ENCODE data around the gene MACC1.

The MACC1 gene

DNA sequence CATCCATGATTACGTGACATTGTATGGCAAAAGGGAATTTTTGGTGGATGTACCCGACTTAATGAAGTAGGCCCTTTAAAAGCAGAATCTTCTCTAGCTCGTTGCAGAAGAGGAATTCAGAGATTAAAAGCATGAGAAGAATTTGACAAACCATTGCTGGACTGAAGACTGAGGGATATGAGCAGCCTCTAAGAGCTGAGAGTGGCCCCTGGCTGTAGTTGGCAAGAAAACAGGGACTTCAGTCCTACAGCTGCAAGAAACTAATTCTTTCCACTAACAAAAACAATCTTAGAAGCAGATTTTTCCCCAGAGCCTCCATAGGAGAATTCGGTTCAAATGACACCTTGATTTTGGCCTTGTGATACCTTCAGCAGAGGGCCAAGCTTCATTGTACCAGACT, 34.1 kb downstream of the MACC1 start:
- no peaks in the 10 kb centered on the region for H3K4me1 ChIP-seq (ENCODE audit: control insufficient read depth in 1 of 2, insufficient read depth in 1 of 2, low read depth in 1 of 2, low read length in 1 of 2)
- H3K9me3 ChIP-seq = no peaks in the 10 kb centered on the region
- H3K4me3 ChIP-seq (ENCODE audit: low read depth in 1 of 2, low read length in 1 of 2) = no peak overlapping the region
- TF ChIP-seq, protein P1, sequence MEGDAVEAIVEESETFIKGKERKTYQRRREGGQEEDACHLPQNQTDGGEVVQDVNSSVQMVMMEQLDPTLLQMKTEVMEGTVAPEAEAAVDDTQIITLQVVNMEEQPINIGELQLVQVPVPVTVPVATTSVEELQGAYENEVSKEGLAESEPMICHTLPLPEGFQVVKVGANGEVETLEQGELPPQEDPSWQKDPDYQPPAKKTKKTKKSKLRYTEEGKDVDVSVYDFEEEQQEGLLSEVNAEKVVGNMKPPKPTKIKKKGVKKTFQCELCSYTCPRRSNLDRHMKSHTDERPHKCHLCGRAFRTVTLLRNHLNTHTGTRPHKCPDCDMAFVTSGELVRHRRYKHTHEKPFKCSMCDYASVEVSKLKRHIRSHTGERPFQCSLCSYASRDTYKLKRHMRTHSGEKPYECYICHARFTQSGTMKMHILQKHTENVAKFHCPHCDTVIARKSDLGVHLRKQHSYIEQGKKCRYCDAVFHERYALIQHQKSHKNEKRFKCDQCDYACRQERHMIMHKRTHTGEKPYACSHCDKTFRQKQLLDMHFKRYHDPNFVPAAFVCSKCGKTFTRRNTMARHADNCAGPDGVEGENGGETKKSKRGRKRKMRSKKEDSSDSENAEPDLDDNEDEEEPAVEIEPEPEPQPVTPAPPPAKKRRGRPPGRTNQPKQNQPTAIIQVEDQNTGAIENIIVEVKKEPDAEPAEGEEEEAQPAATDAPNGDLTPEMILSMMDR (IDR thresholded peaks at IDR 0.05) = no peak
- no peak overlapping the region for H3K27ac ChIP-seq
- no peaks in the 10 kb centered on the region for H3K36me3 ChIP-seq
- H3K27me3 ChIP-seq = no peaks in the 10 kb centered on the region

DNA sequence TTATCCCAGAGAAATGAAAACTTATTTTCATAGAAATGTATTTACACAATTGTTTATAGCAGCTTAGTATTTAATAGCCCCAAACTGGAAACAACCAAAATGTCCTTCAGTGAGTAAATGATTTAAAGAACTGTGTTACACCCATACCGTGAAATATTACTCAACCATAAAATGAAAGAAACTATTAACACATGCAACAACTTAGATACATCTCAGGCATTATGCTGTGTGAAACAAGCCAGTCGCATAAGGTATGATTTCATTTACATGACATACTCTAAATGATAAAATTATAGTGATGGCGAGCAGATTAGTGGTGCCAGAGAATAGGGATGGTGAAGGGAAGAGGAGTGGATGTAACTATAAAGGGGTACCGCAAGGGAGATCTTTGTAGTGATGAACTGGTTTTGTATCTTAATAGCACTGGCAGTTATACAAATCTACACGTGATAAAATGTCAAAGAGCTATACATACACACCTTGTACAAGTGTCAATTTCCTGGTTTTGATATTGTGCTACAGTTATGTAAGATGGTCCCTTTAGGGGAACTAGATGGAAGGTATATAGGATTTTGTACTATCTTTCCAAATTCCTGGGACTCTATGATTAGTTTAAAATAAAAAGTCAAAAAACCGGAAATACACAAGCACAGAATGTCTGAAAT, 40.5 kb downstream of the MACC1 start:
- Histone ChIP-seq H3K4me3 (ENCODE audit: low read depth in 1 of 2, low read length in 1 of 2) (no peak overlapping the region), H3K4me1 (ENCODE audit: control insufficient read depth in 1 of 2, insufficient read depth in 1 of 2, low read depth in 1 of 2, low read length in 1 of 2) (no peaks in the 10 kb centered on the region), H3K27me3 (no peaks in the 10 kb centered on the region), H3K36me3 (no peaks in the 10 kb centered on the region), H3K27ac (no peak overlapping the region), H3K9me3 (no peaks in the 10 kb centered on the region)
- TF ChIP-seq, protein P1 (IDR thresholded peaks at IDR 0.05) = no peak

DNA sequence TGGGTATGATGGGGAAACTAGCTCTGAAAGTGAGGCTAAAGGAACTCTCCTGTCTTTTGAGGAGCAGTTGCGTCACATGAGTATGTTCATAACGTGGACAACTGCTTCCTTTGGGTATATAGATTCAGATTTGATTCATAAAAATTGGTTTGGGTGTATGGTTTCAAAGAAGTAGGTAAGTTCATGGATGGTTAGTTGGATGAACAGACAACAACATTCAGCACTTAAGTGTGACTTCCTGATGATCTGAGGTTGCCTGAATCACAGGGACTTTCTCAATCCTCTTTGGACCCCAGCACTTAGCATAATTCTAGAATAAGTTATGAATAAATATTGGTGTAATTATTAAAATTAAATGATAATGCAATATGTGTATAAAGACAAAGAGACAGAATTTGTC, 43.4 kb downstream of the MACC1 start:
- TF ChIP-seq, protein P1 (IDR thresholded peaks at IDR 0.05) = no peak
- no peaks in the 10 kb centered on the region for H3K9me3 ChIP-seq
- H3K4me1 ChIP-seq (ENCODE audit: control insufficient read depth in 1 of 2, insufficient read depth in 1 of 2, low read depth in 1 of 2, low read length in 1 of 2) = no peaks in the 10 kb centered on the region
- H3K4me3 ChIP-seq (ENCODE audit: low read depth in 1 of 2, low read length in 1 of 2) = no peak overlapping the region
- no peaks in the 10 kb centered on the region for H3K27me3 ChIP-seq
- no peak overlapping the region for H3K27ac ChIP-seq
- no peaks in the 10 kb centered on the region for H3K36me3 ChIP-seq

DNA sequence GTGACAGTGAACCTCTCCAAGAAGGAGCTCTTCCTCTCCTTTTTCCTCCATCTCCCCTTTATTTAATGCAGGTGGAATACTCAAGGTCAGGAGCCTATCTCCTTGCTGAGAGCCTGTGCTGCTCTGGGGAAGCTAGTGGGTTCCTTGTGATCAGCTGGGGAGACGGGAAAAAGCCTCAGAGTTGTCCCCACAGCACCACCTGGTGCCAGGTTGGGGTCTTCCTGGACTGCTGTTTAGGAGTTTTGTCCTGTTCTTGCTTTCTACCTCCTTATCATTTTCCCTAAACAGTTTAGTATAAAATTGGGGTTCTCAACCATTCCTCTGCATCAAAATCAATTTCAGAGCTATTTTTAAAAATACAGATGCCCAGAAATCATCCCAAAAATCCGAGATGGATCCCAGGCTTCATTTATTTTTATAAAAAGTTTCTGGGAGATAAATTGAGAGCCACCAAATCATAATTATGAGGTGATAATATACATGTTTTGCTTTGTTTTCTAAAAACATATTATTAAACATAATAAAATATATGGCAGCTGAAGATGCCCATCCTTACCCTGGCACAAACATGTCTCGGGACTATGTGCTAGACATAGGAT, 44.3 kb downstream of the MACC1 start:
- H3K9me3 ChIP-seq = no peaks in the 10 kb centered on the region
- H3K27ac ChIP-seq = no peak overlapping the region
- no peak overlapping the region for H3K4me3 ChIP-seq (ENCODE audit: low read depth in 1 of 2, low read length in 1 of 2)
- no peaks in the 10 kb centered on the region for H3K4me1 ChIP-seq (ENCODE audit: control insufficient read depth in 1 of 2, insufficient read depth in 1 of 2, low read depth in 1 of 2, low read length in 1 of 2)
- no peaks in the 10 kb centered on the region for H3K27me3 ChIP-seq
- TF ChIP-seq, protein P1 (IDR thresholded peaks at IDR 0.05) = no peak
- no peaks in the 10 kb centered on the region for H3K36me3 ChIP-seq

DNA sequence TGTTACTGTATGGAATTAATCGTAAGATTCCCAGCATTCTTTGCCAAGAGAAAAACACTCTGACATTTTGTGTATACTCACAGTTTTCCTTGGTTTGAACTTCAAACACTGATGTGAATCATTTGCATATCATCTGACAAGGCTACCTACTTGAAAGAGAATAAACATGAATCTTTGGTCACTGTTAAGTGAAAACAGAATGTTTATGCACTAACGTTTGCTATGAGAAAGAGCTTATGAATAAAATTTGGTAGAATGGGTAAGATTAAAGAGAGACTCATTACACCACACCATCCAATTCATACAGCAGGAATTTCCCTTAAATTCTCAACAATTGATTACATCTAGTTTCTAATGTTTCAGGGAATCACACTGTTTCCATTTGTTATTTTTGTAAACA, 46.6 kb downstream of the MACC1 start:
- Histone ChIP-seq H3K27me3 (no peaks in the 10 kb centered on the region), H3K9me3 (no peaks in the 10 kb centered on the region), H3K36me3 (no peaks in the 10 kb centered on the region), H3K4me1 (ENCODE audit: control insufficient read depth in 1 of 2, insufficient read depth in 1 of 2, low read depth in 1 of 2, low read length in 1 of 2) (no peaks in the 10 kb centered on the region), H3K4me3 (ENCODE audit: low read depth in 1 of 2, low read length in 1 of 2) (no peak overlapping the region), H3K27ac (no peak overlapping the region)
- TF ChIP-seq, protein P1 (IDR thresholded peaks at IDR 0.05) = no peak
